Ammon's horn (tissue), 1 donor: Measurements from ENCODE around the gene FYCO1.
"Not testable (repeated sequence)": the region's sequence is repeated elsewhere in the genome, so short reads cannot be mapped to it uniquely, and the experiment has no call there.

ENCODE experiments used
- DNase-seq: peaks from one replicate; pipeline ENCODE4 v3.0.0-alpha.2; 2016; ENCODE audit warnings: low spot score

Gene FYCO1

GRCh38 chr3:46010519-46011113 is 15.0 kb upstream of the FYCO1 start:
- DNase-seq = no peak

GRCh38 chr3:46008058-46008457 is 12.4 kb upstream of the FYCO1 start:
- no peak for DNase-seq

GRCh38 chr3:46007280-46007679 is 11.7 kb upstream of the FYCO1 start:
- DNase-seq = no peak

GRCh38 chr3:46006238-46007032 is 10.8 kb upstream of the FYCO1 start:
- DNase-seq = no peak

GRCh38 chr3:46003706-46004105 is 8.1 kb upstream of the FYCO1 start:
- not testable (repeated sequence) for DNase-seq

GRCh38 chr3:46001178-46001577 is 5.6 kb upstream of the FYCO1 start:
- DNase-seq = no peak

- DNase-seq = no peak
These were observed 2.3 kb upstream of the FYCO1 start for GRCh38 chr3:45997942-45998341.

- DNase-seq = not testable (repeated sequence)
These were observed 1.9 kb upstream of the FYCO1 start for GRCh38 chr3:45997499-45997898.

- no peak for DNase-seq
These were observed 997 bp downstream of the FYCO1 start for GRCh38 chr3:45994419-45995235.

- DNase-seq = no peak
These were observed 2.1 kb downstream of the FYCO1 start for GRCh38 chr3:45993421-45994027.

- DNase-seq = no peak
These were observed 2.8 kb downstream of the FYCO1 start for GRCh38 chr3:45992821-45993221.

- no peak for DNase-seq
These were observed 3.4 kb downstream of the FYCO1 start for GRCh38 chr3:45992133-45992729.

GRCh38 chr3:45991341-45991740 is 4.3 kb downstream of the FYCO1 start:
- no peak for DNase-seq

GRCh38 chr3:45990181-45990580 is 5.4 kb downstream of the FYCO1 start:
- DNase-seq = no peak

GRCh38 chr3:45988804-45989203 is 6.8 kb downstream of the FYCO1 start:
- DNase-seq = no peak

- no peak for DNase-seq
These were observed 7.3 kb downstream of the FYCO1 start for GRCh38 chr3:45988362-45988761.

GRCh38 chr3:45987368-45988291 is 8.0 kb downstream of the FYCO1 start:
- DNase-seq = peak; percentile 68

GRCh38 chr3:45986303-45986982 is 9.2 kb downstream of the FYCO1 start:
- DNase-seq = no peak

GRCh38 chr3:45985532-45986302 is 9.9 kb downstream of the FYCO1 start:
- DNase-seq = no peak
